GM19023 (cell line): Measurements from ENCODE around the gene PPP1R15B.
"Not testable (repeated sequence)": the region's sequence is repeated elsewhere in the genome, so short reads cannot be mapped to it uniquely, and the experiment has no call there.

Experiments used
- ATAC-seq: cut with Tn5 transposase; IDR thresholded peaks from one replicate; pipeline ENCODE4 v1.9.1; 2021; ENCODE audit warnings: mild to moderate bottlenecking, moderate library complexity; ENCODE audit not compliant: unreplicated experiment

Gene PPP1R15B

GRCh38 chr1:204443871-204444581, 32.4 kb upstream of the PPP1R15B start:
- ATAC-seq = no peak

GRCh38 chr1:204443260-204443619, 31.6 kb upstream of the PPP1R15B start:
- ATAC-seq = no peak

DNA sequence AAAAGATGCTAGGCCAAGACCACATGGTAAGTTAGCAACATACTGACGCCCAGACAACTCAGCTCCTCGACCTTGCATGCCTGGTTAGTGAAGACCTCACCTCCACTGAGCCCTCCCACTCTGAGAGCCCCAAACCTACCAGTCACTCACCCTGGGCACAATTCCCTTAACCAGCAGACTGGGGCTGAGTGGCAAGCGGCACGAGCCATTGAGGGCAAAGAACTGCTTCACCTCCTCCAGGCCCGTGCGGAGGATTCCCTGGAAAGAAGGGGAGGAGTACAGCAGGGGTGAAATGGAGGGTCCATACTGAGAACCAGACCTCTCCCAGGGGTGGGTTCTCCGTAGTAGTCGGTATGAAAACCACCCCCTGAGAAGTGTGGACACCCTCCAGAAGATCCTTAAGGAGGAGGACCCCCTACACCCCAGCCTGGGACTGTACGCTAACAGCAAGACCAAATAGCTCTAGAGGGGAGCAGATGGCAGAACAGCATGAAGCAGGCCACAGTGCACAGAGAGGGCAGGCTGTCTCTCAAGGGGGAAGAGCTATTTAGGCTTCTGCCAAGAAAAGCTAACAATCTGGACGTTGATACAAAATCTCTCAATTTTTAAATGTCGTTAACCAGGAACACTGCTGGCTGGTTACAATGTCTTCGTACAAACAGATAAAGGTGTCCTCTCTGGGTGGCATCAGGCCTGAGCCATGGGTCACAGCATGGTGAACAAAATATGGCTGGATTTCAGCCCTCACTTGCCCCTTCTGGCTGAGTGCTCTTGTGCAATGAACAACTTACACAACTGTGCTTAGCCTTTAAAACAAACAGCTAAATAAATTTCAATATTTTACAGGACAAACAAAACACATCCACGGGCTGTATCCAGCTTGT, 31.0 kb upstream of the PPP1R15B start:
- ATAC-seq = no peak

- ATAC-seq = no peak
These were observed 29.9 kb upstream of the PPP1R15B start for GRCh38 chr1:204441558-204441957.

DNA sequence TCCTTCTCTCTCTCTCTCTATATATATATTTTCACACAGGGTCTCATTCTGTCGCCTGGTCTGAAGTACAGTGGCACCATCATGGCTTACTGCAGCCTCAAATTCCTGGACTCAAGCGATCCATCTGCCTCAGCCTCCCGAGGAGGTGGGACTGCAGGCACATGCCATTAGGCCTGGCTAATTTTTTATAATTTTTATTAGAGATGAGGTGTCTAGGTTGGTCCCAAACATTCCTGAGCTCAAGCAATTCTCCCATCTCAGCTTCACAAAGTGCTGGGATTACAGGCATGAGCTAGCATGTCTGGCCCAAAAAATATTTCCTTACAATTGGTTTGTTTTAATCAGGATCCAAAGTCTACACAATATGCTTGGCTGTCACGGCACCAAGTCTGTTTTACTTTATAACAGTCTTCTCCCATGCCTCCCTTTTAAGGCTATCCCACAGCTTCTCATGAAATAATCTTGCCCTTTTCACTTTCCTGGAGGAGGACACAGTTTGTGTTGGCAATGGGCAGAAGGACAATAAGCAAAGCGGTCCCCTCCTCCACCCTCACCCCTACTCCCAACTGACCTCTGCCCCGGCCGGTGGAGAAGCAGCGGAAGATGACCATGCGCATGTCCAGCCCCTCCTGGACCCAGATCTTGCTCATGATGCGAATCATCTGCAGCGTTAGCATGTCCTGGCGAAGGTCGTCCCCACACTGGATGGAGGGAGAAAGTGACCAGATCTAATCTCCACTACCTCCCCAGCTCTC, 28.2 kb upstream of the PPP1R15B start:
- ATAC-seq = no peak

GRCh38 chr1:204438628-204439027, 27.0 kb upstream of the PPP1R15B start:
- no peak for ATAC-seq

DNA sequence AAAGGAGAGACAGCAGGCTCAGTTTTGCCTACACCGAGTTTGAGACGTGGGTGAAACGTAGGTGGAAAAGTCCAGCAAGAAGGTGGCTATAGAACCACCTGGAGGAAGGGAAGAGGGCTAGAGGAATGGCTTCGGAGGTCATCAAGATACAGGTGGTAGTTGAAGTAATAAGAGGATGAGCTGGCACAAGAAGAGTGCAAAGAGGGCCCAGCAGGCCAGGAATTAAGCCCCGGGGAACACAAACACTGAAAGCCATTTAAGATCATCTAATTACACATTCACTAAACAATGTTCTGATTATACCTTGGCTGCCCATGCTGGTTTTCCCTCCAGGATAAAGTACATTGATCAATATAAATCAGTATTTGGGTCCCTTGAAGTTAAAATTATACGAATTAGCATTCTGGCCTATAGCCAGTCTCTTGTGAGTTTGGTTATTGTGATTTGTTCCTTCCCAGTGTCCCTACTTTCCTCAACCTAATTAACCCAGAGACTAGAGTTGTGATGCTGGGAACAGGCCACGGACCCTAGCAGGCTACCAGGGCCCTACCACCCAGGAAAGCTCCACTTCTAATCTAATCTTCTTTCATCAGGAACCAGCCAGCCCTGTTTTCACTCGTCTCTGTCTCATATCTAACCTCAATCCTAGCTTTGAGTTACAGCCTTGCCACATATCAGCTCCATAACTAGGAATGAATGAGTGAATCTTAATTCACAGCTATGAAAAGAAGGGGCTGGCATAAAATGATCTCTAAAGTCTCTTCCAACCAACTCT, 26.4 kb upstream of the PPP1R15B start:
- no peak for ATAC-seq

DNA sequence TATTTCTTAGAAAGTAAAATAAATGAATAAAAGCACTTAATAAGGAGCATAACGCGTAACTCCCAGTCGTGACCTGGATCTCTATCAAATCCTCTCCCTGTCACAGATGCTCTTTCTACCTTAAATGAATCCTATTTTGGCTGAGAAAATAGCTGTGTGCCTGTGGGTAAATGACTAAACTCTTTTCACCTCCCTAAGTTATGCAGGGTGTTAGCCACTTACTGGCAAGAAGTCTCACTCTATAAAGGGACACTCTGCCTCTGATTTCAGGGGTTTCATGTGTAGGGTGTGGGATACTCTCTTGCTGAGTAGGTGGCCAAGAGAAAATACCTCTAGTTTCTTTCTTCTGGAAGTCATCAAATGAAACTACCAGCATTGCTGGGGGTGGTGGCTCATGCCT, 24.3 kb upstream of the PPP1R15B start:
- no peak for ATAC-seq

GRCh38 chr1:204435381-204435831, 23.8 kb upstream of the PPP1R15B start:
- no peak for ATAC-seq

- ATAC-seq = no peak
These were observed 22.6 kb upstream of the PPP1R15B start for GRCh38 chr1:204434116-204434755.

- no peak for ATAC-seq
These were observed 21.1 kb upstream of the PPP1R15B start for GRCh38 chr1:204432708-204433107.

DNA sequence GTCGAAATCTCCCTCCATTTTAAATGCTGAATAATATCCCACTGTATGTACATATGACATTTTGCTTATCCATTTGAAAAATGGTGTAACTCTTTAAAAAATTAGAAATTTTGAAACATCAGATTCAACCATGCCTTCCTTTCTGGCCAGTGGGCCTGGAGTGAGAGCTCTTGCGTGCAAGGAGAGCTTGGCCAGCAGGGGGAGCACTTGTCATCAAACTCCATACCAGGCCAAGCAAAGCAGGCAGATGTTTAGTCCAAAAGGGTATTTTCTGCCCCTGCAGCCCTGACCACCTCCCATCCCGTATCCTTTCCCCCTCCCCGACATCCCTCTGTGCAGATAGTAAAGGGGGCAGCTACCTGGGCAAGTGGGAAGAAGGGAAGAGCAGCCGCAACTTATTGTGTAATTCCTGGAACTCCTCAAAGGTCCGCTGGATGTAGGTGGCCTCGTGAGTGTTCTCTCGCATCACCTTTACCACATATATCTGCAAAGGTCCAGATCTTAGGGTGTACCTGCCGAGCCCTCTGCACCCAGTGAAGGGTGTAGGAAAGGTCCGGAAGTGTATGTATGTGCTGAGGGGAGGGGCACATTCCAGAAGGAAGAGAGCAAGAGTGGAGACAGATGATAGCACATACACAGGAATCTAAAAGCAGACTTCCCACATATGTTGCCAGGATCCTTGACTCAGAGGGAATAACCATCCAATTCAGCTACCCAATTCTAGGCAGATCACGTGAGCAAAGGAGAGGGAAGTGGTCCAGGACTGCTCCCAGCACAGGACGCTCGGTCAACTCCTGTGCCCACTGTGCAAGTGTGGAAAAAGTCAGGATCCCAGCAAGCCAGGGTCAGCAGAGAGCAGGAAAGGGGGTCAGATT, 19.9 kb upstream of the PPP1R15B start:
- ATAC-seq = no peak

DNA sequence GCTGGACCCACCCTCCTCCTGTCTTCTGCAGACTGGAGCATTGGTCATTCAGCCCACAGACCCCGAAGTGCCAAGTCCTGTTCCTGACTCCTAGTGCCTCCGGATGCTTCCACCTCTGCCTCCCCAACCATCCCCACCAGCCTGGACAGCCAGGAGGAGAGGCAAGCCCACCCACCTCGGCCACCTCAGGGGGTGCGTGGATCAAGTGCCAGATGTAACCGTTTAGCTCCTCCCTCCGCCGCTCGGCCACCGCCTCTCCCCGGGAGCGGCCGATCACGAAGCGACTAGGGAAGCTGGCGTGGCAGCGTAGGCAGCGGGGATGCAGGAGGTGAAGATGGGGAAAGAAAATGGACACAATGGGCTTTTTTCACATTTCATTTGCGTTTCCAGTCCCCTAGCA, 18.1 kb upstream of the PPP1R15B start:
- no peak for ATAC-seq

DNA sequence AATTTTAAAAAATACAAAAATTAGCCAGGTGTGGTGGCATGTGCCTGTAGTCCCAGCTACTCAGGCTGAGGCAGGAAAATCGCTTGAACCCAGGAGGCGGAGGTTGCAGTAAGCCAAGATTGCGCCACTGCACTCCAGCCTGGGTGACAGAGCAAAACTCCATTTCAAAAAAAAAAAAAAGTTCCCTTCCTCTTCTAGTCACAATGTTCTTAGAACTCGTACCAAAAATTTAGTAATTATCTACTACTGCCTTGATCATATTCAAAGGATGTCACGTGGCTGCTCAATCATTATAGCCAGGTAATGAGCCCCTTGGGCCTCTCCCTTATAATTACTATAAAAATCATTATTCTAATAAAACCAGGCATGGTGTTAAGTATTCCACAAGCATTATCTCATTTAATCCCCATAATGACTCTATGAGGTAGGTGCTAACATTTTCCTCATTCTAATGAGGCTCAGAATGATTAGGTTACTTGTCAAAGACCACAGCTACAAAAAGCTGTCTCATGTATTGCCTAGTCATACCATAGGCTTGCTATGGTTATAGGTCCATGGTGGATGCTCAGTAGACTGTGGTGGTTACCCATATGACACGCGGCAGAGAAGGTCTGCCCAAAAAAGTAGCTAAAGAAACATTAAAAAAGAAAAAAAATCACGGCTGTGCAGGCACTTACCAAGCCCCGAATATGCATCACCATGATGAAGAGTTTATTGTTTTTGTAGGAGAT, 15.5 kb upstream of the PPP1R15B start:
- ATAC-seq = no peak

- no peak for ATAC-seq
These were observed 14.9 kb upstream of the PPP1R15B start for GRCh38 chr1:204426474-204426873.

GRCh38 chr1:204426035-204426436, 14.4 kb upstream of the PPP1R15B start:
- ATAC-seq = no peak

DNA sequence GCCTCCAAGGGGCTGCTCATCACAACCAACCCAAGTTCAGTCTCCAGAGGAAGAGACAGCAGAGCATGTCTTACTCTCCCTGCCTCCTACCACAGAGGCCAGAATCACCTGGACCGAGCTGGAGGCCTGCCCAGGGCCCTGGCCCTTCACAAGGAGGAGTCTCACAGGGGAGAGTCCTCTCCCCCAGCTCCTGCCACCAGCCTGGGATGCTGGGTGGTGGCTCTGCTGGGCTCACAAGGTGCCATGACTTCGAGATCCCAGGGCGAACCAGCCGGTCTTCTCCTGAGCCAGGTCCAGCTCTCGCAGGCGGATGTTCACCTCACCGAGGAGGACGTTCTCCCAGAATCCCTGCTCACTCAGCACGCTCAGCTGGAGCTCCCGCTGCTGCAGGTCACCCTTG, 13.0 kb upstream of the PPP1R15B start:
- ATAC-seq = no peak

- not testable (repeated sequence) for ATAC-seq
These were observed 10.6 kb upstream of the PPP1R15B start for GRCh38 chr1:204422061-204422705.
